ENCODE results near the gene PFKFB3. TPM values are rescaled to one million over a fixed set of nuclear protein-coding genes. Genes with fewer than 3 reads are reported as not detected.
"Not testable (repeated sequence)": the region's sequence is repeated elsewhere in the genome, so short reads cannot be mapped to it uniquely, and the experiment has no call there.

The PFKFB3 gene
- polyA plus RNA-seq, 1 experiment, result 30.7 TPM

- Histone ChIP-seq H3K36me3 (ENCODE audit: control insufficient read depth, insufficient read depth, low read length) (no peaks in the 10 kb centered on the region; the same call in 1 of the 2 replicates), H3K4me3 (ENCODE audit: low read depth, low read length) (peak overlapping the region; percentile 95), H3K27me3 (ENCODE audit: control insufficient read depth, insufficient read depth, low read length) (no peaks in the 10 kb centered on the region)
- ChIA-PET CTCF (interaction anchor here (0.6 to 7.9 kb wide), 11 partner anchors 9 to 201 kb away, joined by 3 to 228 read pairs (median 3); no protein-coding TSS in a partner anchor), POLR2A (interaction anchor here (0.6 kb wide), 1 partner anchor 69 kb away, joined by 5 read pairs; no protein-coding TSS in a partner anchor)
- DNase-seq (ENCODE audit: low read depth), result no peak
- no peak for TF ChIP-seq CTCF (IDR thresholded peaks at IDR 0.05; ENCODE audit: insufficient read depth, low read depth, low read length)
Observed at GRCh38 chr10:6204341-6205191, 1.8 kb downstream of the PFKFB3 start.

GRCh38 chr10:6206486-6206885 lies 3.8 kb downstream of the PFKFB3 start:
- H3K4me3 ChIP-seq (ENCODE audit: low read depth, low read length); H3K27me3 ChIP-seq (ENCODE audit: control insufficient read depth, insufficient read depth, low read length); H3K36me3 ChIP-seq (ENCODE audit: control insufficient read depth, insufficient read depth, low read length); DNase-seq (ENCODE audit: low read depth); CTCF ChIA-PET; POLR2A ChIA-PET: not testable (repeated sequence)

DNA sequence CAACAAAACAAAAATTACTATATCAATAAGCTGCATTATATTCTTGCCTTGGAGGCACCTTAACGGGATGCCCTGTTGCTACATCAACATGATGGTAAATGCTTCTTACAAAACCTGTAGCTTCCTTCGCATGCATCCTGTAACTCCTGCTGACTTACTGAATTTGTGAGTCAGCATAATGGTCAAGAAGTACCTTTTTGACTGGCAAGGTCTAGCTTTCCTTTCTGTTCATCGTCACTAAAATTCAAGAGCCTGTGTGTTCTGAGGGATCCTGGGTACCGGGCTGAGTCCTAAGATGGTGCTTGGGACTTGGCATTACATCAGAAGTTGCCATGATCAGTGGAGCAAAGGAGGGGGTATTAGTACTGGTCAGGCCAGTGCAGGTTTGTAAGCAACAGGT lies 4.9 kb downstream of the PFKFB3 start:
- Histone ChIP-seq H3K36me3 (ENCODE audit: control insufficient read depth, insufficient read depth, low read length) (no peaks in the 10 kb centered on the region; the same call in 1 of the 2 replicates), H3K4me3 (ENCODE audit: low read depth, low read length) (no peak overlapping the region), H3K27me3 (ENCODE audit: control insufficient read depth, insufficient read depth, low read length) (no peaks in the 10 kb centered on the region)
- ChIA-PET POLR2A (no interaction called here), CTCF (interaction anchor here (1.1 kb wide), 2 partner anchors 191 to 260 kb away, joined by 3 to 4 read pairs; no protein-coding TSS in a partner anchor)
- TF ChIP-seq CTCF (IDR thresholded peaks at IDR 0.05; ENCODE audit: insufficient read depth, low read depth, low read length), result no peak
- DNase-seq (ENCODE audit: low read depth), result no peak

GRCh38 chr10:6208799-6209235 lies 6.1 kb downstream of the PFKFB3 start:
- no peak for DNase-seq (ENCODE audit: low read depth)
- ChIA-PET CTCF (no interaction called here), POLR2A (no interaction called here)
- no peak overlapping the region for H3K4me3 ChIP-seq (ENCODE audit: low read depth, low read length)
- H3K27me3 ChIP-seq (ENCODE audit: control insufficient read depth, insufficient read depth, low read length), result no peaks in the 10 kb centered on the region
- peaks cover 5% of the 10 kb centered on the region for H3K36me3 ChIP-seq (ENCODE audit: control insufficient read depth, insufficient read depth, low read length)
- TF ChIP-seq CTCF (IDR thresholded peaks at IDR 0.05; ENCODE audit: insufficient read depth, low read depth, low read length), result no peak

GRCh38 chr10:6211341-6211670 lies 8.6 kb downstream of the PFKFB3 start:
- CTCF ChIA-PET, result interaction anchor here (0.9 to 2.5 kb wide), 3 partner anchors 8 to 190 kb away, joined by 3 to 10 read pairs (median 5); partner anchors contain the start of gene PFKFB3
- H3K27me3 ChIP-seq (ENCODE audit: control insufficient read depth, insufficient read depth, low read length), result no peaks in the 10 kb centered on the region
- no peak for TF ChIP-seq CTCF (IDR thresholded peaks at IDR 0.05; ENCODE audit: insufficient read depth, low read depth, low read length)
- H3K36me3 ChIP-seq (ENCODE audit: control insufficient read depth, insufficient read depth, low read length), result peaks cover 28% of the 10 kb centered on the region
- no peak overlapping the region for H3K4me3 ChIP-seq (ENCODE audit: low read depth, low read length)
- POLR2A ChIA-PET, result no interaction called here
- DNase-seq (ENCODE audit: low read depth), result no peak

Data from BJ (cell line).